ENCODE results near the gene SRSF3.

GRCh38 chr6:36631326-36632011 is 37.3 kb downstream of the SRSF3 start:
- TF ChIP-seq CTCF (IDR thresholded peaks at IDR 0.05) (no peak), POLR2A (IDR thresholded peaks at IDR 0.05) (no peak)

All from adrenal gland (tissue), 5 donors.